GM19328 (cell line): ENCODE data around the gene ADORA2A.

Experiments used
- ATAC-seq: cut with Tn5 transposase; IDR thresholded peaks from one replicate; pipeline ENCODE4 v1.9.1; 2021; ENCODE audit warnings: mild to moderate bottlenecking, moderate library complexity; ENCODE audit not compliant: unreplicated experiment

The ADORA2A gene

GRCh38 chr22:24445481-24446259, 18.3 kb downstream of the ADORA2A start:
- ATAC-seq, result no peak

- ATAC-seq, result no peak
Measured at GRCh38 chr22:24446260-24446611, 18.8 kb downstream of the ADORA2A start.

- ATAC-seq, result no peak
Measured at GRCh38 chr22:24450610-24451009, 23.2 kb downstream of the ADORA2A start.

- no peak for ATAC-seq
Measured at GRCh38 chr22:24451162-24451561, 23.8 kb downstream of the ADORA2A start.

- no peak for ATAC-seq
Measured at GRCh38 chr22:24453853-24454252, 26.5 kb downstream of the ADORA2A start.

- ATAC-seq, result no peak
Measured at GRCh38 chr22:24455039-24455438, 27.6 kb downstream of the ADORA2A start.

- ATAC-seq, result no peak
Measured at GRCh38 chr22:24455751-24456426, 28.5 kb downstream of the ADORA2A start.

- no peak for ATAC-seq
Measured at GRCh38 chr22:24457894-24458420, 30.6 kb downstream of the ADORA2A start.

GRCh38 chr22:24459911-24460310, 32.5 kb downstream of the ADORA2A start:
- ATAC-seq, result no peak

- no peak for ATAC-seq
Measured at GRCh38 chr22:24460418-24461089, 33.2 kb downstream of the ADORA2A start.

- no peak for ATAC-seq
Measured at GRCh38 chr22:24463071-24463760, 35.8 kb downstream of the ADORA2A start.

- no peak for ATAC-seq
Measured at GRCh38 chr22:24465566-24465965, 38.2 kb downstream of the ADORA2A start.

- ATAC-seq, result no peak
Measured at GRCh38 chr22:24465975-24466374, 38.6 kb downstream of the ADORA2A start.

GRCh38 chr22:24466716-24467328, 39.4 kb downstream of the ADORA2A start:
- ATAC-seq, result no peak

GRCh38 chr22:24467340-24467739, 39.9 kb downstream of the ADORA2A start:
- no peak for ATAC-seq

GRCh38 chr22:24471570-24471969, 44.2 kb downstream of the ADORA2A start:
- ATAC-seq, result no peak

- no peak for ATAC-seq
Measured at GRCh38 chr22:24473284-24473683, 45.9 kb downstream of the ADORA2A start.

GRCh38 chr22:24474221-24474620, 46.8 kb downstream of the ADORA2A start:
- no peak for ATAC-seq

GRCh38 chr22:24474649-24475255, 47.4 kb downstream of the ADORA2A start:
- no peak for ATAC-seq

GRCh38 chr22:24481641-24482040, 54.2 kb downstream of the ADORA2A start:
- no peak for ATAC-seq
